HCT116 (cell line): ENCODE data around the gene FOXP1. TPM values are rescaled to one million over a fixed set of nuclear protein-coding genes. Genes with fewer than 3 reads are reported as not detected.

Experiments used
- ATAC-seq: fragments of 200-7000 bp; cut with Tn5 transposase; 2 replicates; pipeline ENCODE4 v1.9.1; 2020; ENCODE audit warnings: mild to moderate bottlenecking, moderate library complexity
- BruUV-seq: library from RNA; stranded (reverse); fragments of 400-500 nt; replicated peaks from 2 replicates; lab custom pipeline; 2021; lab: Mats Ljungman, UMichigan
- CTCF ChIA-PET: fragments of 300-600 bp; sonication (Branson Sonifier 250); formaldehyde crosslinking; loops from one replicate; lab custom pipeline; 2021; ENCODE audit warnings: antibody characterized with exemption; lab: Charles Lee
- POLR2A ChIA-PET: fragments of 300-600, 350-600 bp; sonication (Branson Sonifier 250); formaldehyde crosslinking; loops from one replicate; lab custom pipeline; 2021; ENCODE audit warnings: antibody characterized with exemption; lab: Charles Lee
- RAD21 ChIA-PET, 2 experiments: fragments of 300-600 bp; sonication (Branson Sonifier 250); formaldehyde crosslinking; loops; one replicate each; lab custom pipeline; 2023; ENCODE audit warnings: low total read pairs in 2 of 2; ENCODE audit not compliant: uncharacterized antibody in 2 of 2, unreplicated experiment in 2 of 2, low non-redundant PET in 1 of 2; lab: Charles Lee
- DNase-seq: peaks from one replicate; pipeline ENCODE4 v3.0.0-alpha.2; 2010; ENCODE audit warnings: low read depth, low spot score
- H2AFZ ChIP-seq: fragments of 200-600 bp; shearing (Covaris generic), sonication (generic); 2 replicates; pipeline ENCODE4 v1.6.1; 2017; ENCODE audit warnings: low read depth, mixed run types, mixed read lengths, antibody characterized with exemption, low read length; ENCODE audit not compliant: poor library complexity, severe bottlenecking
- H3K27ac ChIP-seq: 2 replicates; pipeline ENCODE4 v1.5.1; 2012; ENCODE audit warnings: low read depth, low read length
- H3K27me3 ChIP-seq: fragments of 200-600 bp; sonication (generic); 2 replicates; pipeline ENCODE4 v1.6.1; 2016; ENCODE audit warnings: mixed run types, low read length, mixed read lengths; ENCODE audit not compliant: insufficient read depth
- H3K36me3 ChIP-seq, 2 experiments: fragments of 200-500 bp in 1 of 2; fragments of 200-600 bp in 1 of 2; sonication (Bioruptor generic) in 1 of 2; sonication (generic) in 1 of 2; 2 replicates each; pipeline versions ENCODE4 v1.5.1 to v1.6.1; 2014 to 2016; ENCODE audit warnings: low read length in 2 of 2, inconsistent platforms in 1 of 2, mixed read lengths in 1 of 2, mixed run types in 1 of 2; ENCODE audit not compliant: insufficient read depth in 2 of 2, control insufficient read depth in 1 of 2
- H3K4me1 ChIP-seq, 2 experiments: fragments of 200-600 bp in 1 of 2; sonication (generic) in 1 of 2; 2 replicates each; pipeline versions ENCODE4 v1.5.1 to v1.6.1; 2012 to 2017; ENCODE audit warnings: low read length in 2 of 2, inconsistent platforms in 1 of 2, mild to moderate bottlenecking in 1 of 2, mixed read lengths in 1 of 2, mixed run types in 1 of 2, moderate library complexity in 1 of 2; ENCODE audit not compliant: insufficient read depth in 2 of 2, control insufficient read depth in 1 of 2
- H3K4me2 ChIP-seq: fragments of 200-600 bp; sonication (generic); 2 replicates; pipeline ENCODE4 v1.6.1; 2017; ENCODE audit warnings: mixed run types, low read length, mixed read lengths
- H3K4me3 ChIP-seq, 2 experiments: fragments of 200-600 bp in 1 of 2; sonication (generic) in 1 of 2; replicated peaks in 1 of 2; 2 replicates each; pipeline ENCODE4 v1.5.1; 2011 to 2016; ENCODE audit warnings: low read length in 2 of 2, control low read depth in 1 of 2, low read depth in 1 of 2, mild to moderate bottlenecking in 1 of 2, mixed read lengths in 1 of 2, mixed run types in 1 of 2
- H3K79me2 ChIP-seq: fragments of 200-600 bp; sonication (generic); 2 replicates; pipeline ENCODE4 v1.6.1; 2017; ENCODE audit warnings: mild to moderate bottlenecking, mixed run types, low read length, moderate library complexity, mixed read lengths; ENCODE audit not compliant: insufficient read depth
- H3K9ac ChIP-seq: fragments of 200-600 bp; sonication (generic); 2 replicates; pipeline ENCODE4 v1.6.1; 2016; ENCODE audit warnings: low read length, mixed read lengths
- H3K9me2 ChIP-seq: fragments of 200-600 bp; sonication (generic), shearing (Covaris generic); 2 replicates; pipeline ENCODE4 v1.6.1; 2017; ENCODE audit warnings: mixed run types, mild to moderate bottlenecking, moderate library complexity; ENCODE audit not compliant: insufficient read depth
- H3K9me3 ChIP-seq, 2 experiments: fragments of 200-500 bp in 1 of 2; fragments of 200-600 bp in 1 of 2; sonication (Bioruptor generic) in 1 of 2; sonication (generic) in 1 of 2; 2 replicates each; pipeline ENCODE4 v1.6.1; 2014 to 2017; ENCODE audit warnings: low read length in 2 of 2, mixed read lengths in 2 of 2, inconsistent platforms in 1 of 2, low read depth in 1 of 2, mild to moderate bottlenecking in 1 of 2, mixed run types in 1 of 2, moderate library complexity in 1 of 2; ENCODE audit not compliant: control insufficient read depth in 1 of 2, insufficient read depth in 1 of 2
- H4K20me1 ChIP-seq: fragments of 200-600 bp; sonication (generic), shearing (Covaris generic); 2 replicates; pipeline ENCODE4 v1.6.1; 2017; ENCODE audit warnings: mixed run types, mild to moderate bottlenecking, moderate library complexity; ENCODE audit not compliant: insufficient read depth
- CBX3 ChIP-seq: IDR thresholded peaks from 2 replicates; pipeline ENCODE4 v1.6.1; 2012; ENCODE audit warnings: low read depth
- EGR1 ChIP-seq: IDR thresholded peaks from 2 replicates; pipeline ENCODE4 v1.6.1; 2012; ENCODE audit warnings: low read depth
- EZH2phosphoT487 ChIP-seq: fragments of 200-600 bp; IDR thresholded peaks from 2 replicates; pipeline ENCODE4 v1.6.1; 2018; ENCODE audit warnings: antibody characterized with exemption, borderline replicate concordance
- JUND ChIP-seq: IDR thresholded peaks from 2 replicates; pipeline ENCODE4 v1.6.1; 2012
- POLR2A ChIP-seq: IDR thresholded peaks from 2 replicates; pipeline ENCODE4 v1.7.0; 2011; ENCODE audit warnings: borderline replicate concordance; ENCODE audit not compliant: insufficient read depth, insufficient read length; ENCODE audit errors: extremely low read depth
- POLR2AphosphoS5 ChIP-seq: IDR thresholded peaks from 2 replicates; pipeline ENCODE4 v1.6.1; 2011; ENCODE audit warnings: mild to moderate bottlenecking, low read depth, low read length, moderate library complexity
- TCF7L2 ChIP-seq: IDR thresholded peaks from 2 replicates; pipeline ENCODE4 v1.7.0; 2011; ENCODE audit warnings: borderline replicate concordance, inconsistent platforms; ENCODE audit not compliant: insufficient read depth, insufficient read length; ENCODE audit errors: extremely low read depth
- YY1 ChIP-seq: IDR thresholded peaks from 2 replicates; pipeline ENCODE4 v1.6.1; 2011; ENCODE audit warnings: low read length, low read depth, moderate library complexity, mild to moderate bottlenecking; ENCODE audit not compliant: insufficient replicate concordance; ENCODE audit errors: extremely low read depth
- ZNF274 ChIP-seq: fragments of 200-500 bp; sonication (Bioruptor generic); IDR thresholded peaks from 2 replicates; pipeline ENCODE4 v1.6.1; 2014; ENCODE audit warnings: mild to moderate bottlenecking, low read depth, low read length, inconsistent platforms
- intact Hi-C: fragments of 100-400 bp; cut with micrococcal nuclease; formaldehyde crosslinking; loops from 2 replicates; pipeline ENCODE4 v1.10.0; 2022
- total RNA-seq: library from RNA; stranded (reverse); gene quantifications from one replicate; pipeline ENCODE4 v1.2.1, GENCODE V29; 2021; ENCODE audit not compliant: unreplicated experiment
- TF ChIP-seq, protein P1 (sequence below), 3 experiments: fragments of 200-600 bp in 1 of 3; sonication (generic) in 1 of 3; IDR thresholded peaks in 2 of 3; conservative IDR thresholded peaks in 1 of 3; 2 replicates each; pipeline ENCODE4 v1.5.1; 2012 to 2017; ENCODE audit warnings: low read depth in 2 of 3, low read length in 2 of 3, antibody characterized with exemption in 1 of 3, borderline replicate concordance in 1 of 3, control low read depth in 1 of 3, mild to moderate bottlenecking in 1 of 3, mixed read lengths in 1 of 3, mixed run types in 1 of 3, moderate library complexity in 1 of 3; ENCODE audit not compliant: insufficient read depth in 1 of 3

The FOXP1 gene
- total RNA-seq, 1 experiment from 2014 or later, result 11.4 TPM

- intact Hi-C loops, result no loop called here
- Histone ChIP-seq H3K27me3 (no peaks in the 10 kb centered on the region), H3K36me3 (no peaks in the 10 kb centered on the region), H3K4me2 (no peak overlapping the region), H3K79me2 (no peaks in the 10 kb centered on the region), H3K4me3 (no peak overlapping the region), H4K20me1 (no peaks in the 10 kb centered on the region), H3K9me2 (no peaks in the 10 kb centered on the region), H3K27ac (no peak overlapping the region), H2AFZ (no peak overlapping the region), H3K9ac (no peak overlapping the region), H3K4me1 (no peaks in the 10 kb centered on the region), H3K9me3 (no peaks in the 10 kb centered on the region)
- TF ChIP-seq EGR1 (no peak), CBX3 (no peak), POLR2A (no peak), TCF7L2 (no peak), POLR2AphosphoS5 (no peak), EZH2phosphoT487 (no peak), YY1 (no peak), ZNF274 (no peak), JUND (no peak)
- TF ChIP-seq, protein P1, sequence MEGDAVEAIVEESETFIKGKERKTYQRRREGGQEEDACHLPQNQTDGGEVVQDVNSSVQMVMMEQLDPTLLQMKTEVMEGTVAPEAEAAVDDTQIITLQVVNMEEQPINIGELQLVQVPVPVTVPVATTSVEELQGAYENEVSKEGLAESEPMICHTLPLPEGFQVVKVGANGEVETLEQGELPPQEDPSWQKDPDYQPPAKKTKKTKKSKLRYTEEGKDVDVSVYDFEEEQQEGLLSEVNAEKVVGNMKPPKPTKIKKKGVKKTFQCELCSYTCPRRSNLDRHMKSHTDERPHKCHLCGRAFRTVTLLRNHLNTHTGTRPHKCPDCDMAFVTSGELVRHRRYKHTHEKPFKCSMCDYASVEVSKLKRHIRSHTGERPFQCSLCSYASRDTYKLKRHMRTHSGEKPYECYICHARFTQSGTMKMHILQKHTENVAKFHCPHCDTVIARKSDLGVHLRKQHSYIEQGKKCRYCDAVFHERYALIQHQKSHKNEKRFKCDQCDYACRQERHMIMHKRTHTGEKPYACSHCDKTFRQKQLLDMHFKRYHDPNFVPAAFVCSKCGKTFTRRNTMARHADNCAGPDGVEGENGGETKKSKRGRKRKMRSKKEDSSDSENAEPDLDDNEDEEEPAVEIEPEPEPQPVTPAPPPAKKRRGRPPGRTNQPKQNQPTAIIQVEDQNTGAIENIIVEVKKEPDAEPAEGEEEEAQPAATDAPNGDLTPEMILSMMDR (IDR thresholded peaks at IDR 0.05 in 2 of 3, conservative IDR thresholded peaks at IDR 0.05 in 1 of 3; ENCODE audit: borderline replicate concordance in 1 of 3, insufficient read depth in 1 of 3, low read depth in 2 of 3, low read length in 2 of 3), result no peak
- DNase-seq (no peak), ATAC-seq (no peak)
- no TSS peak for BruUV-seq
- ChIA-PET POLR2A (no interaction called here), CTCF (no interaction called here), RAD21 (no interaction called here)
Observed at GRCh38 chr3:70970171-70970570, 613.4 kb downstream of the FOXP1 start.
